Measurements from ENCODE around the gene BPIFB3. TPM values are rescaled to one million over a fixed set of nuclear protein-coding genes. Genes with fewer than 3 reads are reported as not detected.

The BPIFB3 gene
- total and polyA plus RNA-seq, 2 experiments from 2014 or later, result not detected

GRCh38 chr20:33084722-33085121, 31.0 kb downstream of the BPIFB3 start:
- TF ChIP-seq CTCF (IDR thresholded peaks at IDR 0.05; ENCODE audit: low read depth, low read length), result no peak
- H3K36me3 ChIP-seq, result no peaks in the 10 kb centered on the region
- no peak overlapping the region for H3K4me3 ChIP-seq
- H3K27me3 ChIP-seq, result no peaks in the 10 kb centered on the region
- no peaks in the 10 kb centered on the region for H3K4me1 ChIP-seq (ENCODE audit: low read depth)
- H3K27ac ChIP-seq, result no peak overlapping the region
- H3K9me3 ChIP-seq (ENCODE audit: low read depth), result no peaks in the 10 kb centered on the region
- no peak for DNase-seq (ENCODE audit: low read depth in 1 of 2, low spot score in 1 of 2)

DNA sequence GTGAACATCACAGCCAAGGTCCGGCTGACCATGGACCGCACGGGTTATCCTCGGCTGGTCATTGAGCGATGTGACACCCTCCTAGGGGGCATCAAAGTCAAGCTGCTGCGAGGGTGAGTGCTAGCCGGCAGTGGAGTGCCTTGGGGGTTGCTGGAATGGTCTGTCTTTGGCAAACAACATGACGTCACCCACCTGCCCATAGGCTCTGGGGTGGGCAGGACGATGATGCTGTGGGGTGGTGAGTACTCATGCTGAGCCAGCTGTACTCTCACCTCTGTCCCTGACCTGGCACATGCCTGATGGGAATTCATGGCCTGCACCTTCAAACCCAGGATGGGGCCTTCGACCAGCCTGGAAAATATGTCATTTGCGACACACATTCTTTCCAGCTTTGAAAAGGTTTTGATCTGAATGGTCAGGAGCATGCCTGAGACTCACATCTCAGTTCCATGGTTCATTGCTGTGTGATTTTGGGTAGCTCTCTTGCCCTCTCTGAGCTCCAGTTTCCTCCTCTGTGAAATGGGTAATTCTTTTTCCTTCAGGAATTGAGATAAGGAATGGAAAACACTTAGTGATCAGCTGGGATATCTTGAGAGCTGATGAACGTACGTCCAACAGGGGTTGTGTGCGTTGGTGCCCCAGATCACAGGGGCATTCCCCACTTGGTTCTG, 32.5 kb downstream of the BPIFB3 start:
- H3K27me3 ChIP-seq, result no peaks in the 10 kb centered on the region
- H3K36me3 ChIP-seq, result no peaks in the 10 kb centered on the region
- no peaks in the 10 kb centered on the region for H3K9me3 ChIP-seq (ENCODE audit: low read depth)
- no peaks in the 10 kb centered on the region for H3K4me1 ChIP-seq (ENCODE audit: low read depth)
- no peak overlapping the region for H3K4me3 ChIP-seq
- H3K27ac ChIP-seq, result no peak overlapping the region
- DNase-seq (ENCODE audit: low read depth in 1 of 2, low spot score in 1 of 2), result no peak
- no peak for TF ChIP-seq CTCF (IDR thresholded peaks at IDR 0.05; ENCODE audit: low read depth, low read length)

DNA sequence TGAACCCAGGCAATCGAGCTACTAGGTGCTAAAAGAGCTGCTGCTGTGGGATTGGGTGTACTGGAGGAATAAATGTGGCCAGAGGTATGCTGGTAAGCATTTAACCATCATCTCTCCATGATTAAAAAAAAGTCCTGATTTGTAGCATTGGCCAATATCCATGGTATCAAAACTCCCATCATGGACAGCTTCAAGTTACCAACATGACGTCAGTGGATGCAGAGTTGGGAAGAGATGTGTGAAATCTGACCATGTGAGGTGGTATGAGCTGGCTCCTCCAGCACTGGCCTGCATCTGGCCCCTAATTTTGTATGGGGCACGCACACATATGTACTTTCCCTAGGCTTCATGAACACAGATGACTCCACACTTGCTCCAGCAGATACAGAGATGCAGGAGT, 37.4 kb downstream of the BPIFB3 start:
- Histone ChIP-seq H3K27ac (no peak overlapping the region), H3K27me3 (no peaks in the 10 kb centered on the region), H3K9me3 (ENCODE audit: low read depth) (no peaks in the 10 kb centered on the region), H3K36me3 (no peaks in the 10 kb centered on the region), H3K4me1 (ENCODE audit: low read depth) (no peaks in the 10 kb centered on the region), H3K4me3 (no peak overlapping the region)
- TF ChIP-seq CTCF (IDR thresholded peaks at IDR 0.05; ENCODE audit: low read depth, low read length), result no peak
- no peak for DNase-seq (ENCODE audit: low read depth in 1 of 2, low spot score in 1 of 2)

GRCh38 chr20:33091693-33092092, 38.0 kb downstream of the BPIFB3 start:
- Histone ChIP-seq H3K9me3 (ENCODE audit: low read depth) (no peaks in the 10 kb centered on the region), H3K36me3 (no peaks in the 10 kb centered on the region), H3K4me3 (no peak overlapping the region), H3K27ac (no peak overlapping the region), H3K4me1 (ENCODE audit: low read depth) (no peaks in the 10 kb centered on the region), H3K27me3 (no peaks in the 10 kb centered on the region)
- TF ChIP-seq CTCF (IDR thresholded peaks at IDR 0.05; ENCODE audit: low read depth, low read length), result no peak
- DNase-seq (ENCODE audit: low read depth in 1 of 2, low spot score in 1 of 2), result no peak

DNA sequence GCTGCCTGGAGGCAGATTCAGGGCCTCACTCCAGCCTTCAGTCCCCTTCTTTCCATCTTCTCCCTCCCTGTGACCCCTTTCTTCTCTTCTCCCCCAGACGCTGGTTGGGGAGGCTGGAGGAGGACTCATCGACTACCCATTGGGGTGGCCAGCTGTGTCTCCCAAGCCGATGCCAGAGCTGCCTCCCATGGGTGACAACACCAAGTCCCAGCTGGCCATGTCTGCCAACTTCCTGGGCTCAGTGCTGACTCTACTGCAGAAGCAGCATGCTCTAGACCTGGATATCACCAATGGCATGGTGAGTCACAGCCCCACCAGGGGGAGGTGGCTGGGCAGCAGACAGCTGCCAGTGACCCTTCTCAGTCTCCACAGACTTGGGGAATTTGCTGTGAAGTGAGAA, 38.7 kb downstream of the BPIFB3 start:
- Histone ChIP-seq H3K36me3 (no peaks in the 10 kb centered on the region), H3K4me1 (ENCODE audit: low read depth) (no peaks in the 10 kb centered on the region), H3K4me3 (no peak overlapping the region), H3K27me3 (no peaks in the 10 kb centered on the region), H3K27ac (no peak overlapping the region), H3K9me3 (ENCODE audit: low read depth) (no peaks in the 10 kb centered on the region)
- DNase-seq (ENCODE audit: low read depth in 1 of 2, low spot score in 1 of 2), result no peak
- TF ChIP-seq CTCF (IDR thresholded peaks at IDR 0.05; ENCODE audit: low read depth, low read length), result no peak
